Measurements from ENCODE around the gene FBXO33.
A peak's percentile ranks its signal among the peaks of the same experiment; 100 is the strongest.
"Not testable (repeated sequence)": the region's sequence is repeated elsewhere in the genome, so short reads cannot be mapped to it uniquely, and the experiment has no call there.

FBXO33 gene

GRCh38 chr14:39370415-39370814 lies 61.8 kb downstream of the FBXO33 start:
- DNase-seq = no peak

DNA sequence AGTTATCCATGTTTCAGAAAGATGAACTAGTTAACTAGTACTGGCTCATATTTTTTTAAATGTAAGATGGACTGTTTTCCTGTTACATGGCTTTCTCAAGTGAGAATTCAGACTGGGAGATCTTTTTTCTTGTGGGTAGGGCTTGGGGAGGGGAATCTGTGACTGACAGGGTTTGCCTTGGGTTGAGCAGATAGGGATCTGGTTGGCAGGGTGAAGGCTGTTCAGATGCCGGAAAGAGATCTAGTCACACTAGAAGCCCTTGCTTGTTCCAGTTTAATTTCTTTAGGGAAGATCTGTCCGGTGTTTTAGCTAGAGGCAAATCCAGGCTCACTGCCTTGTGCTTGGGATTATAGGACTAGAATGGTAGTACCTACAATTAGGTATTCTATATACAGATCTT lies 63.2 kb downstream of the FBXO33 start:
- no peak for DNase-seq

DNA sequence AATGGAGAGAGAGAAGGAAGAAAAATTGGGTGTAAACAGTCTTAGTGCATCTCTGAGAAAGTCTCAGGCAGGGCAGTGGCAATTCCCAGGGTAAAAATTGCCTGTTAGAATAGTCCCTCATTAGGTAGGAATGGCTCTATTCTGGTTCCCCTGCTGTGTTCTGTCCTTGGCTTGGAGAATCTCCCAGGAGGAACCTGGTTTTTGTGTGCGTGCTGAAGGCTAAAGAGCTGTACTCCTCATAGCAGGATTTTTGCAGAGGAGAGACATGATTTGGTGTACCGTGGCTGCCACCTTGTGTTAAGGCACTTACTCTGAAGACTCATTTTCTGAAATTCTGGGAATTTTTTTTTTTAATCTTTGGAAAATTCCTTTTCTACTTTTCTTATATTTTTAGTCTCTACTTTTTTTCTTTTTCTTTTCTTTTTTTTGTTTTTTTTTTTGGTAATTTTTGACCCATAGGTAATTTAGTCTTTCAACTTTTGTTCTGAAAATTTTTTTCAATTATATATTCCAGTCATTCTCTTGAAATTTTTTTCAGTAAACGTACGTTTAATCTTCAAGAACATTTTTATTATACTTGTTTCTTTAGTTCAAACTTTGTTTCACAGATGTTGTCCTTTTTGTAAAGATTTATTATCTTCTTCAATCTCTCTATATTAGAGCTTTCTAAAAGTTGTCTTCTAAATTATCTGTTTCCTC lies 63.8 kb downstream of the FBXO33 start:
- DNase-seq = peak in 2 of 5 donors; percentile 6 to 12

DNA sequence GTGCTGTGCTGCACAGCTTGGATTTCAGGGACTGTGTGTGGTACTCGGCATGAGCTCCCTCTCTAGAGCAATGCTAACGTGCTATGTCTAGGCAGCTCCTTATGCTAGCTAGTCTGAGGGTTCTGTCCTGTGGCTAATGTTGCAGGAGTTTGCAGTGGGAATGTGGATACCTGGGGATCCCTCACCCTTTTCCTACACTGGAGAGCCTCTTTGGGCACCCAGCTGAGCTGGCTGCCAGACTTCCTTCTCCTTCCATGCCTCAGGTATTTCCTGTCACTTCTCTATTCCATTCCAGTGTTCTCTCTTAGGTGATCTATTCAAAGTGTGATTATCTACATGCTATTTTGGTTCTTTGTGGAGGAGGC lies 64.9 kb downstream of the FBXO33 start:
- DNase-seq = no peak

GRCh38 chr14:39366460-39367386 lies 65.5 kb downstream of the FBXO33 start:
- no peak for DNase-seq

DNA sequence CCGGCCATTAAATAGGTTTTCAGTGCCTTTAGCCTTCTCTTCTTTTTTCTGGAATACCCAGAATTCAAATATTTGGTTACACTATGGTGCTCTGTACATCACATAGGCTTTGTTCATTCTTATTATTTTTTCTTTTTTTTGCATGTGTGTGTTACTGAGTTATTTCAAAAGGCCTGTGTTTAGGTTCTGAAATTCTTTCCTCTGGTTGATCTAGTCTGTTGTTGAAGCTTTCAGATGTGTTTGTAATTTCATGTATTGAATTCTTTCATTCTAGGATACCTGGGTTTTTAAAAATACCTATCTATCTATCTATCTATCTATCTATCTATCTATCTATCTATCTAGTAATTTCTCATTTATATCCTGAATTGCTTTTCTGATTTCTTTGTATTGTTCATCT lies 66.9 kb downstream of the FBXO33 start:
- DNase-seq = no peak

GRCh38 chr14:39364509-39364908 lies 67.7 kb downstream of the FBXO33 start:
- no peak for DNase-seq

DNA sequence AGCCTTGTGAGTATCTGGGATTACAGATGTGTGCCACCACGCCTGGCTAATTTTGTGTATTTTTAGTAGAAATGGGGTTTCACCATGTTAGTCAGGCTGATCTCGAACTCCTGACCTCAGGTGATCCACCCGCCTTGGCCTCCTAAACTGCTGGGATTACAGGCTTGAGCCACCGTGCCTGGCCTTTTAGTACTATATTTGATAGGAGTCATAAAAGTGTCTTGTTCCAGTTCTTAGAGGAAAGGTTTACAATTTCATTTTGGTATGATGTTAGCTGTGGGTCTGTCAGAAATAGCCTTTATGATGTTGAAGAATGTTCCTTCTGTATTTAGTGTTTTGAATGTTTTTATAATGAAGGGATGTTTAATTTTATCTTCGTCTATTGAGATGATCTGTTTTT lies 70.7 kb downstream of the FBXO33 start:
- not testable (repeated sequence) for DNase-seq

DNA sequence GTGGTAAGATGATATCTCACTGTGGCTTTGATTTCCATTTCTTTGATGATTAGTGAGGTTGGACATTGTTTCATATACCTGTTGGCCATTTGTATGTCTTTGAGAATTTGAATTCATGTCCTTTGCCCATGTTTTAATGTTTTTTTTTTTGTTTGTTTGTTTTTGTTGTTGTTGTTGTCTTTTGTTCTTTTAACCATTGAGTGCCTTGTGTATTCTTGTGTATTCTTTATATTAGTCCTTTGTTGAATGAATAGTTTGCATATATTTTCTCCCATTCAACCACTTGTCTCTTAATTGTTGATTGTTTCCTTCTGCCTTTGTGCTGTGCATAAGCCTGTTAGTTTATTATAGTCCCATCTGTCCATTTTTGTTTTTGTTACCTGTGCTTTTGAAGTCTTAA lies 71.9 kb downstream of the FBXO33 start:
- no peak for DNase-seq

DNA sequence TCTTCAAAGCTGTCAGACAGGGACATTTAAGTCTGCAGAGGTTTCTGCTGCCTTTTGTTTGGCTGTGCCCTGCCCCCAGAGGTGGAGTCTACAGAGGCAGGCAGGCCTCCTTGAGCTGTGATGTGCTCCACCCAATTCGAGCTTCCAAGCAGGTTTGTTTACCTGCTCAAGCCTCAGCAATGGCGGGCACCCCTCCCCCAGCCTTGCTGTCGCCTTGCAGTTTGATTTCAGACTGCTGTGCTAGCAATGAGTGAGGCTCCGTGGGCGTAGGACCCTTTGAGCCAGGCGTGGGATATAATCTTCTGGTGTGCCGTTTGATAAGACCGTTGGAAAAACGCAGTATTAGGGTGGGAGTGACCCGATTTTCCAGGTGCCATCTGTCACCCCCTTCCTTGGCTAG lies 73.2 kb downstream of the FBXO33 start:
- not testable (repeated sequence) for DNase-seq

- DNase-seq = no peak
Observed at GRCh38 chr14:39351708-39352107, 80.5 kb downstream of the FBXO33 start.

- no peak for DNase-seq
Observed at GRCh38 chr14:39350866-39351265, 81.4 kb downstream of the FBXO33 start.

All from T-helper 1 cell (primary cell).